Tibial nerve (tissue), 3 donors: Measurements from ENCODE around the gene ZSCAN30.

Source experiments
- CTCF ChIP-seq, 5 experiments: fragments of 200-600 bp in 3 of 5; fragments of 450-650 bp in 2 of 5; sonication (generic) in 3 of 5; IDR thresholded peaks; one replicate each; pipeline ENCODE4 v1.5.1; 2016 to 2019; ENCODE audit warnings: antibody characterized with exemption in 5 of 5, mild to moderate bottlenecking in 3 of 5, moderate library complexity in 2 of 5
- POLR2A ChIP-seq, 2 donors: fragments of 450-650 bp; IDR thresholded peaks; one replicate each; pipeline ENCODE4 v1.6.1; 2017; ENCODE audit warnings: antibody characterized with exemption in 2 of 2, mild to moderate bottlenecking in 2 of 2, moderate library complexity in 2 of 2

- no peak for TF ChIP-seq CTCF (IDR thresholded peaks at IDR 0.05)
- TF ChIP-seq POLR2A (IDR thresholded peaks at IDR 0.05), result no peak
Measured at GRCh38 chr18:35278969-35279368, 11.1 kb downstream of the ZSCAN30 start.
